GM19455 (cell line): ENCODE results near the gene DEPDC1.
"Not testable (repeated sequence)": the region's sequence is repeated elsewhere in the genome, so short reads cannot be mapped to it uniquely, and the experiment has no call there.

Source experiments
- ATAC-seq: cut with Tn5 transposase; IDR thresholded peaks from one replicate; pipeline ENCODE4 v1.9.1; 2021; ENCODE audit not compliant: unreplicated experiment

Gene DEPDC1

GRCh38 chr1:68496680-68497357, at the start of gene DEPDC1:
Gene DEPDC1, minus strand, starts transcription at chr1:68497082. Its CDS starts 83 bp downstream, at chr1:68496999.
- ATAC-seq = peak; percentile 94

- no peak for ATAC-seq
Observed at GRCh38 chr1:68544651-68545050, 47.8 kb upstream of the DEPDC1 start.

- no peak for ATAC-seq
Observed at GRCh38 chr1:68542586-68542985, 45.7 kb upstream of the DEPDC1 start.

- no peak for ATAC-seq
Observed at GRCh38 chr1:68538941-68539340, 42.1 kb upstream of the DEPDC1 start.

- ATAC-seq = no peak
Observed at GRCh38 chr1:68528243-68528642, 31.4 kb upstream of the DEPDC1 start.

- no peak for ATAC-seq
Observed at GRCh38 chr1:68525781-68526180, 28.9 kb upstream of the DEPDC1 start.

- no peak for ATAC-seq
Observed at GRCh38 chr1:68521286-68521685, 24.4 kb upstream of the DEPDC1 start.

- no peak for ATAC-seq
Observed at GRCh38 chr1:68516066-68516465, 19.2 kb upstream of the DEPDC1 start.

- ATAC-seq = no peak
Observed at GRCh38 chr1:68511254-68511653, 14.4 kb upstream of the DEPDC1 start.

- ATAC-seq = no peak
Observed at GRCh38 chr1:68506386-68506785, 9.5 kb upstream of the DEPDC1 start.

- ATAC-seq = no peak
Observed at GRCh38 chr1:68503085-68503484, 6.2 kb upstream of the DEPDC1 start.

- peak; percentile 20 for ATAC-seq
Observed at GRCh38 chr1:68497358-68497698, 446 bp upstream of the DEPDC1 start.

- peak; percentile 21 for ATAC-seq
Observed at GRCh38 chr1:68495968-68496679, 758 bp downstream of the DEPDC1 start.

GRCh38 chr1:68495532-68495931, 1.4 kb downstream of the DEPDC1 start:
- ATAC-seq = no peak

- no peak for ATAC-seq
Observed at GRCh38 chr1:68493193-68493592, 3.7 kb downstream of the DEPDC1 start.

- ATAC-seq = not testable (repeated sequence)
Observed at GRCh38 chr1:68492255-68492654, 4.6 kb downstream of the DEPDC1 start.

GRCh38 chr1:68490046-68490651, 6.7 kb downstream of the DEPDC1 start:
- ATAC-seq = no peak

- ATAC-seq = no peak
Observed at GRCh38 chr1:68485431-68486022, 11.4 kb downstream of the DEPDC1 start.

- no peak for ATAC-seq
Observed at GRCh38 chr1:68484618-68485017, 12.3 kb downstream of the DEPDC1 start.

GRCh38 chr1:68481041-68481440, 15.8 kb downstream of the DEPDC1 start:
- ATAC-seq = no peak

GRCh38 chr1:68479501-68479900, 17.4 kb downstream of the DEPDC1 start:
- no peak for ATAC-seq

- ATAC-seq = no peak
Observed at GRCh38 chr1:68478662-68479061, 18.2 kb downstream of the DEPDC1 start.
